Measurements from ENCODE around the gene TADA1. TPM values are rescaled to one million over a fixed set of nuclear protein-coding genes. Genes with fewer than 3 reads are reported as not detected.

The TADA1 gene
- polyA plus RNA-seq, 4 donors, result 24.3 to 29.3 (median 29.2) TPM

Other genes with a start within 250 kb of the TADA1 start
- gene POGK, start 36.8 kb downstream of the TADA1 start, polyA plus RNA-seq (ENCODE audit: insufficient read length in 4 of 4), result 10 to 100 TPM; 41.9 to 49.7 (median 43.9) TPM
- gene ILDR2, start 99.3 kb upstream of the TADA1 start, polyA plus RNA-seq (ENCODE audit: insufficient read length in 4 of 4), result 10 to 100 TPM; 13.9 to 16.5 (median 15.5) TPM
- gene MAEL, start 113.0 kb upstream of the TADA1 start, polyA plus RNA-seq (ENCODE audit: insufficient read length in 4 of 4), result 1 to 10 TPM; 2.1 to 2.7 (median 2.5) TPM
- gene GPA33, start 214.1 kb upstream of the TADA1 start, polyA plus RNA-seq (ENCODE audit: insufficient read length in 4 of 4), result 1 to 10 TPM in 3 of 4 donors, under 1 TPM in 1; 0.71 to 1.3 (median 1.2) TPM
- gene STYXL2, start 217.8 kb upstream of the TADA1 start, polyA plus RNA-seq (ENCODE audit: insufficient read length in 4 of 4), result under 1 TPM; 0.42 to 0.66 (median 0.45) TPM